GM18499 (cell line): ENCODE measurements around the gene NEURL1.
"Not testable (repeated sequence)": the region's sequence is repeated elsewhere in the genome, so short reads cannot be mapped to it uniquely, and the experiment has no call there.

Experiments
- ATAC-seq: cut with Tn5 transposase; IDR thresholded peaks from one replicate; pipeline ENCODE4 v1.9.1; 2021; ENCODE audit warnings: moderate number of reproducible peaks; ENCODE audit not compliant: insufficient read depth, unreplicated experiment

The NEURL1 gene

GRCh38 chr10:103600325-103600724 is 106.8 kb downstream of the NEURL1 start:
- no peak for ATAC-seq

- no peak for ATAC-seq
These were observed 107.6 kb downstream of the NEURL1 start for GRCh38 chr10:103600956-103601569.

GRCh38 chr10:103602028-103602851 is 108.7 kb downstream of the NEURL1 start:
- ATAC-seq: no peak

- no peak for ATAC-seq
These were observed 109.3 kb downstream of the NEURL1 start for GRCh38 chr10:103602852-103603155.

- ATAC-seq: no peak
These were observed 109.9 kb downstream of the NEURL1 start for GRCh38 chr10:103603382-103603781.

GRCh38 chr10:103605359-103606096 is 112.0 kb downstream of the NEURL1 start:
- ATAC-seq: no peak

GRCh38 chr10:103606097-103606438 is 112.6 kb downstream of the NEURL1 start:
- ATAC-seq: not testable (repeated sequence)

- ATAC-seq: not testable (repeated sequence)
These were observed 113.5 kb downstream of the NEURL1 start for GRCh38 chr10:103607051-103607450.

- ATAC-seq: not testable (repeated sequence)
These were observed 114.6 kb downstream of the NEURL1 start for GRCh38 chr10:103608056-103608455.

- ATAC-seq: no peak
These were observed 116.0 kb downstream of the NEURL1 start for GRCh38 chr10:103609231-103610082.

- no peak for ATAC-seq
These were observed 116.6 kb downstream of the NEURL1 start for GRCh38 chr10:103610083-103610472.

GRCh38 chr10:103610921-103611511 is 117.5 kb downstream of the NEURL1 start:
- no peak for ATAC-seq

GRCh38 chr10:103612462-103613365 is 119.2 kb downstream of the NEURL1 start:
- no peak for ATAC-seq

GRCh38 chr10:103613616-103614015 is 120.1 kb downstream of the NEURL1 start:
- no peak for ATAC-seq

GRCh38 chr10:103614306-103615158 is 121.0 kb downstream of the NEURL1 start:
- ATAC-seq: no peak

- no peak for ATAC-seq
These were observed 123.4 kb downstream of the NEURL1 start for GRCh38 chr10:103616705-103617601.
